GM12873 (cell line): ENCODE results near the gene IGSF21.

Experiments
- CTCF ChIP-seq: IDR thresholded peaks from 2 replicates; pipeline ENCODE4 v1.5.1; 2012; ENCODE audit warnings: low read depth, mild to moderate bottlenecking, moderate library complexity, low read length, control low read depth; ENCODE audit not compliant: insufficient read depth; ENCODE audit errors: missing control alignments

IGSF21 gene

GRCh38 chr1:18160290-18160942, 52.8 kb downstream of the IGSF21 start:
- no peak for TF ChIP-seq CTCF

- TF ChIP-seq CTCF: no peak
These were observed 54.1 kb downstream of the IGSF21 start for GRCh38 chr1:18161690-18162089.

- TF ChIP-seq CTCF: no peak
These were observed 58.7 kb downstream of the IGSF21 start for GRCh38 chr1:18166341-18166740.

- TF ChIP-seq CTCF: no peak
These were observed 59.3 kb downstream of the IGSF21 start for GRCh38 chr1:18166929-18167328.

- TF ChIP-seq CTCF: no peak
These were observed 62.8 kb downstream of the IGSF21 start for GRCh38 chr1:18170444-18170843.

GRCh38 chr1:18174037-18174436, 66.4 kb downstream of the IGSF21 start:
- no peak for TF ChIP-seq CTCF

- TF ChIP-seq CTCF: no peak
These were observed 67.5 kb downstream of the IGSF21 start for GRCh38 chr1:18175051-18175450.
